Measurements from ENCODE around the gene KRT82.

KRT82 gene

GRCh38 chr12:52435659-52435999, 29.5 kb upstream of the KRT82 start:
- DNase-seq (ENCODE audit: low read depth) = no peak

- DNase-seq (ENCODE audit: low read depth) = no peak
Observed at GRCh38 chr12:52434760-52435530, 28.8 kb upstream of the KRT82 start.

GRCh38 chr12:52434081-52434733, 28.1 kb upstream of the KRT82 start, which contains the start of gene KRT75:
KRT75 (minus strand) TSS chr12:52434371; CDS start chr12:52434304, 67 bp downstream.
- DNase-seq (ENCODE audit: low read depth) = no peak

GRCh38 chr12:52433501-52434080, 27.5 kb upstream of the KRT82 start:
- no peak for DNase-seq (ENCODE audit: low read depth)

GRCh38 chr12:52432559-52433207, 26.5 kb upstream of the KRT82 start:
- DNase-seq (ENCODE audit: low read depth) = no peak

GRCh38 chr12:52428121-52428520, 22.0 kb upstream of the KRT82 start:
- no peak for DNase-seq (ENCODE audit: low read depth)

GRCh38 chr12:52427083-52427482, 20.9 kb upstream of the KRT82 start:
- DNase-seq (ENCODE audit: low read depth) = no peak

- no peak for DNase-seq (ENCODE audit: low read depth)
Observed at GRCh38 chr12:52426034-52426433, 19.9 kb upstream of the KRT82 start.

GRCh38 chr12:52425466-52425865, 19.3 kb upstream of the KRT82 start:
- DNase-seq (ENCODE audit: low read depth) = no peak

- DNase-seq (ENCODE audit: low read depth) = no peak
Observed at GRCh38 chr12:52423661-52424500, 17.7 kb upstream of the KRT82 start.

GRCh38 chr12:52423035-52423434, 16.9 kb upstream of the KRT82 start:
- DNase-seq (ENCODE audit: low read depth) = no peak

- no peak for DNase-seq (ENCODE audit: low read depth)
Observed at GRCh38 chr12:52419656-52420055, 13.5 kb upstream of the KRT82 start.

GRCh38 chr12:52418576-52419110, 12.5 kb upstream of the KRT82 start:
- DNase-seq (ENCODE audit: low read depth) = no peak

GRCh38 chr12:52417740-52418139, 11.6 kb upstream of the KRT82 start:
- DNase-seq (ENCODE audit: low read depth) = no peak

GRCh38 chr12:52416795-52417194, 10.7 kb upstream of the KRT82 start:
- DNase-seq (ENCODE audit: low read depth) = no peak

- DNase-seq (ENCODE audit: low read depth) = no peak
Observed at GRCh38 chr12:52415870-52416750, 10.0 kb upstream of the KRT82 start.

- DNase-seq (ENCODE audit: low read depth) = no peak
Observed at GRCh38 chr12:52414936-52415335, 8.8 kb upstream of the KRT82 start.

- no peak for DNase-seq (ENCODE audit: low read depth)
Observed at GRCh38 chr12:52413782-52414345, 7.7 kb upstream of the KRT82 start.

- DNase-seq (ENCODE audit: low read depth) = no peak
Observed at GRCh38 chr12:52413202-52413601, 7.1 kb upstream of the KRT82 start.

- no peak for DNase-seq (ENCODE audit: low read depth)
Observed at GRCh38 chr12:52411815-52412214, 5.7 kb upstream of the KRT82 start.

Measured in stimulated activated CD8-positive, alpha-beta memory T cell treated with anti-CD3 and anti-CD28 coated beads, Interleukin-12 subunit alpha, Interleukin-12 subunit beta, amount 100 ng/mL, for 1 hour (primary cell).